ENCODE data around the gene ZNF217. TPM values are rescaled to one million over a fixed set of nuclear protein-coding genes. Genes with fewer than 3 reads are reported as not detected.

The ZNF217 gene
- total and polyA plus RNA-seq, 2 of the 8 experiments (the other 6 are each of a cell fraction or from before 2014, with no cell fraction given), result 15.3 to 87.9 TPM

GRCh38 chr20:53569005-53569404 is 24.6 kb downstream of the ZNF217 start:
- CTCF ChIA-PET (ENCODE audit: partially characterized antibody), result interaction anchor here (0.6 to 1.3 kb wide), 5 partner anchors 11 to 490 kb away, joined by 3 to 4 read pairs (median 3); no protein-coding TSS in a partner anchor
- TF ChIP-seq SIN3A (conservative IDR thresholded peaks at IDR 0.05 in 1 of 2, IDR thresholded peaks at IDR 0.05 in 1 of 2; ENCODE audit: low read depth in 1 of 2, low read length in 2 of 2) (no peak), RBBP5 (IDR thresholded peaks at IDR 0.05; ENCODE audit: borderline replicate concordance, low read depth, low read length) (no peak), SIRT6 (IDR thresholded peaks at IDR 0.05; ENCODE audit: low read length) (no peak), HDAC2 (IDR thresholded peaks at IDR 0.05; ENCODE audit: borderline replicate concordance in 1 of 2, low read depth in 2 of 2, low read length in 2 of 2) (no peak), E2F6 (IDR thresholded peaks at IDR 0.05) (no peak), FOSL1 (IDR thresholded peaks at IDR 0.05; ENCODE audit: insufficient read depth, low read depth, low read length) (no peak), CREB1 (IDR thresholded peaks at IDR 0.05) (no peak), MAFK (IDR thresholded peaks at IDR 0.05; ENCODE audit: low read depth, low read length) (no peak), NRF1 (IDR thresholded peaks at IDR 0.05; ENCODE audit: low read depth, low read length) (no peak), CHD2 (IDR thresholded peaks at IDR 0.05; ENCODE audit: low read length) (no peak), SP1 (IDR thresholded peaks at IDR 0.05; ENCODE audit: low read depth, low read length) (no peak), GTF2F1 (IDR thresholded peaks at IDR 0.05; ENCODE audit: borderline replicate concordance, low read depth, low read length) (no peak), KDM1A (IDR thresholded peaks at IDR 0.05; ENCODE audit: borderline replicate concordance, low read length) (no peak), JUND (IDR thresholded peaks at IDR 0.05; ENCODE audit: low read length) (no peak)

More at GRCh38 chr20:53569005-53569404, 24.6 kb downstream of the ZNF217 start:
- FAIRE-seq, result no peak
- no peak overlapping the region for H4K8ac ChIP-seq (ENCODE audit: extremely low read depth, insufficient read depth, low read length)
- H3K14ac ChIP-seq (ENCODE audit: insufficient read length), result no peak overlapping the region
- H3K36me3 ChIP-seq (ENCODE audit: control insufficient read depth in 2 of 4, insufficient read depth in 4 of 4, low read length in 3 of 4), result peaks cover 30 to 92% (median 54%) of the 10 kb centered on the region in 4 experiments
- H3K56ac ChIP-seq (replicated peaks; ENCODE audit: insufficient read length, low read depth, low read length), result no peak overlapping the region
- no peak overlapping the region for H3K4ac ChIP-seq (replicated peaks; ENCODE audit: insufficient read length, low read depth, low read length)
- no peak overlapping the region for H4K5ac ChIP-seq (ENCODE audit: insufficient read length, low read depth, low read length)
- no peaks in the 10 kb centered on the region for H3K9me3 ChIP-seq (ENCODE audit: insufficient read depth in 2 of 2, low read depth in 1 of 2, low read length in 1 of 2)
- H3K79me2 ChIP-seq (ENCODE audit: control insufficient read depth in 1 of 2, insufficient read depth in 2 of 2, low read length in 2 of 2), result peaks cover 1 to 57% of the 10 kb centered on the region in 2 experiments
- H3K4me3 ChIP-seq (ENCODE audit: extremely low read depth in 1 of 4, insufficient read depth in 2 of 4, low read depth in 3 of 4, low read length in 4 of 4), result no peak overlapping the region
- DNase-seq (ENCODE audit: low read depth in 1 of 2, low spot score in 2 of 2), result no peak
- no peak overlapping the region for H2AK5ac ChIP-seq (ENCODE audit: low read depth, low read length)
- no peak overlapping the region for H3K23ac ChIP-seq (ENCODE audit: insufficient read length)
- no peak overlapping the region for H3K18ac ChIP-seq (ENCODE audit: extremely low read depth, low read length)
- no peak overlapping the region for H3K9ac ChIP-seq (replicated peaks in 1 of 4; ENCODE audit: extremely low read depth in 1 of 4, low read depth in 3 of 4, low read length in 3 of 4)
- POLR2A ChIA-PET (ENCODE audit: partially characterized antibody), result interaction anchor here (0.6 kb wide), 1 partner anchor 17 kb away, joined by 3 read pairs; no protein-coding TSS in a partner anchor
- no peak overlapping the region for H2BK12ac ChIP-seq (ENCODE audit: low read depth, low read length)
- H3K27me3 ChIP-seq (replicated peaks in 1 of 4; ENCODE audit: control insufficient read depth in 3 of 4, extremely low read depth in 1 of 4, insufficient read depth in 3 of 4, low read length in 3 of 4), result no peaks in the 10 kb centered on the region
- H3K4me2 ChIP-seq (ENCODE audit: insufficient read depth in 1 of 2, low read depth in 2 of 2, low read length in 2 of 2), result no peak overlapping the region
- H3K27ac ChIP-seq (ENCODE audit: low read depth, low read length), result no peak overlapping the region
- no peak overlapping the region for H2BK15ac ChIP-seq (ENCODE audit: low read length)
- H2BK20ac ChIP-seq (ENCODE audit: low read length), result no peak overlapping the region
- 82% methylated on average over 2 of the region's 2 CpGs; no CpG with 5 or more reads in 1 of the 2 experiments for WGBS, 2 experiments (ENCODE audit: extremely low coverage in 1 of 2, insufficient coverage in 1 of 2, insufficient read length in 1 of 2, insufficient replicate concordance in 2 of 2, low coverage in 1 of 2, low lambda C conversion rate in 2 of 2, missing lambda C conversion rate in 1 of 2)
- H3K4me1 ChIP-seq (replicated peaks in 1 of 4; ENCODE audit: control insufficient read depth in 3 of 4, insufficient read depth in 4 of 4, low read length in 3 of 4), result no peaks in the 10 kb centered on the region
- H2BK120ac ChIP-seq (replicated peaks; ENCODE audit: low read depth, low read length), result no peak overlapping the region
- H4K20me1 ChIP-seq (replicated peaks in 1 of 2; ENCODE audit: control insufficient read depth in 1 of 2, insufficient read depth in 2 of 2, low read length in 2 of 2), result peaks cover 5 to 13% of the 10 kb centered on the region in 2 experiments
- no peaks in the 10 kb centered on the region for H3K23me2 ChIP-seq (ENCODE audit: low read depth, low read length)
- H4K91ac ChIP-seq (replicated peaks; ENCODE audit: insufficient read length, low read length), result no peak overlapping the region
- H2BK5ac ChIP-seq (ENCODE audit: low read depth, low read length), result no peak overlapping the region
- H3K79me1 ChIP-seq (ENCODE audit: low read depth, low read length), result no peaks in the 10 kb centered on the region; the same call in 1 of the 2 replicates
- H2AFZ ChIP-seq (ENCODE audit: low read length), result no peak overlapping the region

All from H1 (cell line).